NOMO-1 treated with dmso at 0.1 percent for 144 hours (cell line): ENCODE measurements around the gene EIF4G3.

Experiments
- DNase-seq: peaks from one replicate; lab custom pipeline; 2025; ENCODE audit not compliant: unreplicated experiment; lab: John Stamatoyannopoulos, UW

Gene EIF4G3

GRCh38 chr1:20771780-20772179 lies 404.9 kb downstream of the EIF4G3 start:
- no peak for DNase-seq

- no peak for DNase-seq
These were observed 406.2 kb downstream of the EIF4G3 start for GRCh38 chr1:20770314-20771087.

GRCh38 chr1:20767271-20767670 lies 409.4 kb downstream of the EIF4G3 start:
- no peak for DNase-seq

- no peak for DNase-seq
These were observed 413.3 kb downstream of the EIF4G3 start for GRCh38 chr1:20763417-20763816.

GRCh38 chr1:20760322-20760721 lies 416.4 kb downstream of the EIF4G3 start:
- no peak for DNase-seq
